Measurements from ENCODE around the gene DHRS12.

- TF ChIP-seq, protein P1, sequence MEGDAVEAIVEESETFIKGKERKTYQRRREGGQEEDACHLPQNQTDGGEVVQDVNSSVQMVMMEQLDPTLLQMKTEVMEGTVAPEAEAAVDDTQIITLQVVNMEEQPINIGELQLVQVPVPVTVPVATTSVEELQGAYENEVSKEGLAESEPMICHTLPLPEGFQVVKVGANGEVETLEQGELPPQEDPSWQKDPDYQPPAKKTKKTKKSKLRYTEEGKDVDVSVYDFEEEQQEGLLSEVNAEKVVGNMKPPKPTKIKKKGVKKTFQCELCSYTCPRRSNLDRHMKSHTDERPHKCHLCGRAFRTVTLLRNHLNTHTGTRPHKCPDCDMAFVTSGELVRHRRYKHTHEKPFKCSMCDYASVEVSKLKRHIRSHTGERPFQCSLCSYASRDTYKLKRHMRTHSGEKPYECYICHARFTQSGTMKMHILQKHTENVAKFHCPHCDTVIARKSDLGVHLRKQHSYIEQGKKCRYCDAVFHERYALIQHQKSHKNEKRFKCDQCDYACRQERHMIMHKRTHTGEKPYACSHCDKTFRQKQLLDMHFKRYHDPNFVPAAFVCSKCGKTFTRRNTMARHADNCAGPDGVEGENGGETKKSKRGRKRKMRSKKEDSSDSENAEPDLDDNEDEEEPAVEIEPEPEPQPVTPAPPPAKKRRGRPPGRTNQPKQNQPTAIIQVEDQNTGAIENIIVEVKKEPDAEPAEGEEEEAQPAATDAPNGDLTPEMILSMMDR (IDR thresholded peaks at IDR 0.05) = no peak
- no peak for TF ChIP-seq POLR2A (IDR thresholded peaks at IDR 0.05)
These were observed 4.8 kb upstream of the DHRS12 start for GRCh38 chr13:51808811-51809210.

Measured in adrenal gland (tissue), 5 donors.